Measurements from ENCODE around the gene CYTH1.

The CYTH1 gene

DNA sequence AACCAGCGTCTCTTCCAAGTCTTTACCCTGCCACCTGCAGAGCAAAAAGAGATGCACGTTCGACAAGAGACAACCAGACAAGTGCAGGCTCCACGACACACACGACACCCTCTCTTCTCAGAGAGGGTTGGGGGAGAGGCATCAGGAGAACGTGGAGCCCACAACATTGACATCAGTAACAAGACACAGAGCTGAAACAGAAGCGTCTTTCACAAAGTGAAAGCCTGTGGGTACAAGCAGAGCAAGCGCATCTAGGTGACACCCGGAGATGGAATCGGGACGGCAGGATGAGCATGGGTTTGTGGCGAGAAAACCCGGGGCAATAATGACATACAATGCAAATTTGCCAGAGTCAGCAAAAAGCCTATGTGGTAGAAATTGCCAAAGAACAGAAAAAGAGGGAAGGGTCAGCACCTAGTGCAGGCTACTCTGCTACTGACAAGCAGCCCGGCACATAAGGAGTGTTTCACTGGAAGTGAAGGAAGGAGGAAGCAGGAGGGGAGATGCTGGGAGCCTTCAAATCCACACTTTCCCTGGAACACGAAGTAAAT lies 89.5 kb downstream of the CYTH1 start:
- ATAC-seq, result no peak
- TF ChIP-seq ZNF565 (CRISPR knock-in tag; conservative IDR thresholded peaks at IDR 0.05; ENCODE audit: low read depth), result no peak
- TF ChIP-seq, protein P1, sequence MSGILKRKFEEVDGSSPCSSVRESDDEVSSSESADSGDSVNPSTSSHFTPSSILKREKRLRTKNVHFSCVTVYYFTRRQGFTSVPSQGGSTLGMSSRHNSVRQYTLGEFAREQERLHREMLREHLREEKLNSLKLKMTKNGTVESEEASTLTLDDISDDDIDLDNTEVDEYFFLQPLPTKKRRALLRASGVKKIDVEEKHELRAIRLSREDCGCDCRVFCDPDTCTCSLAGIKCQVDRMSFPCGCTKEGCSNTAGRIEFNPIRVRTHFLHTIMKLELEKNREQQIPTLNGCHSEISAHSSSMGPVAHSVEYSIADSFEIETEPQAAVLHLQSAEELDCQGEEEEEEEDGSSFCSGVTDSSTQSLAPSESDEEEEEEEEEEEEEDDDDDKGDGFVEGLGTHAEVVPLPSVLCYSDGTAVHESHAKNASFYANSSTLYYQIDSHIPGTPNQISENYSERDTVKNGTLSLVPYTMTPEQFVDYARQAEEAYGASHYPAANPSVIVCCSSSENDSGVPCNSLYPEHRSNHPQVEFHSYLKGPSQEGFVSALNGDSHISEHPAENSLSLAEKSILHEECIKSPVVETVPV (CRISPR knock-in tag; IDR thresholded peaks at IDR 0.05), result no peak
- TF ChIP-seq, protein P2, sequence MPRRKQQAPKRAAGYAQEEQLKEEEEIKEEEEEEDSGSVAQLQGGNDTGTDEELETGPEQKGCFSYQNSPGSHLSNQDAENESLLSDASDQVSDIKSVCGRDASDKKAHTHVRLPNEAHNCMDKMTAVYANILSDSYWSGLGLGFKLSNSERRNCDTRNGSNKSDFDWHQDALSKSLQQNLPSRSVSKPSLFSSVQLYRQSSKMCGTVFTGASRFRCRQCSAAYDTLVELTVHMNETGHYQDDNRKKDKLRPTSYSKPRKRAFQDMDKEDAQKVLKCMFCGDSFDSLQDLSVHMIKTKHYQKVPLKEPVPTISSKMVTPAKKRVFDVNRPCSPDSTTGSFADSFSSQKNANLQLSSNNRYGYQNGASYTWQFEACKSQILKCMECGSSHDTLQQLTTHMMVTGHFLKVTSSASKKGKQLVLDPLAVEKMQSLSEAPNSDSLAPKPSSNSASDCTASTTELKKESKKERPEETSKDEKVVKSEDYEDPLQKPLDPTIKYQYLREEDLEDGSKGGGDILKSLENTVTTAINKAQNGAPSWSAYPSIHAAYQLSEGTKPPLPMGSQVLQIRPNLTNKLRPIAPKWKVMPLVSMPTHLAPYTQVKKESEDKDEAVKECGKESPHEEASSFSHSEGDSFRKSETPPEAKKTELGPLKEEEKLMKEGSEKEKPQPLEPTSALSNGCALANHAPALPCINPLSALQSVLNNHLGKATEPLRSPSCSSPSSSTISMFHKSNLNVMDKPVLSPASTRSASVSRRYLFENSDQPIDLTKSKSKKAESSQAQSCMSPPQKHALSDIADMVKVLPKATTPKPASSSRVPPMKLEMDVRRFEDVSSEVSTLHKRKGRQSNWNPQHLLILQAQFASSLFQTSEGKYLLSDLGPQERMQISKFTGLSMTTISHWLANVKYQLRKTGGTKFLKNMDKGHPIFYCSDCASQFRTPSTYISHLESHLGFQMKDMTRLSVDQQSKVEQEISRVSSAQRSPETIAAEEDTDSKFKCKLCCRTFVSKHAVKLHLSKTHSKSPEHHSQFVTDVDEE (CRISPR knock-in tag; IDR thresholded peaks at IDR 0.05), result no peak
- TF ChIP-seq, protein P3, sequence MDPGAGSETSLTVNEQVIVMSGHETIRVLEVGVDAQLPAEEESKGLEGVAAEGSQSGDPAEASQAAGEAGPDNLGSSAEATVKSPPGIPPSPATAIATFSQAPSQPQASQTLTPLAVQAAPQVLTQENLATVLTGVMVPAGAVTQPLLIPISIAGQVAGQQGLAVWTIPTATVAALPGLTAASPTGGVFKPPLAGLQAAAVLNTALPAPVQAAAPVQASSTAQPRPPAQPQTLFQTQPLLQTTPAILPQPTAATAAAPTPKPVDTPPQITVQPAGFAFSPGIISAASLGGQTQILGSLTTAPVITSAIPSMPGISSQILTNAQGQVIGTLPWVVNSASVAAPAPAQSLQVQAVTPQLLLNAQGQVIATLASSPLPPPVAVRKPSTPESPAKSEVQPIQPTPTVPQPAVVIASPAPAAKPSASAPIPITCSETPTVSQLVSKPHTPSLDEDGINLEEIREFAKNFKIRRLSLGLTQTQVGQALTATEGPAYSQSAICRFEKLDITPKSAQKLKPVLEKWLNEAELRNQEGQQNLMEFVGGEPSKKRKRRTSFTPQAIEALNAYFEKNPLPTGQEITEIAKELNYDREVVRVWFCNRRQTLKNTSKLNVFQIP (CRISPR knock-in tag; IDR thresholded peaks at IDR 0.05; ENCODE audit: borderline replicate concordance, low read depth), result no peak
- TF ChIP-seq, protein P4, sequence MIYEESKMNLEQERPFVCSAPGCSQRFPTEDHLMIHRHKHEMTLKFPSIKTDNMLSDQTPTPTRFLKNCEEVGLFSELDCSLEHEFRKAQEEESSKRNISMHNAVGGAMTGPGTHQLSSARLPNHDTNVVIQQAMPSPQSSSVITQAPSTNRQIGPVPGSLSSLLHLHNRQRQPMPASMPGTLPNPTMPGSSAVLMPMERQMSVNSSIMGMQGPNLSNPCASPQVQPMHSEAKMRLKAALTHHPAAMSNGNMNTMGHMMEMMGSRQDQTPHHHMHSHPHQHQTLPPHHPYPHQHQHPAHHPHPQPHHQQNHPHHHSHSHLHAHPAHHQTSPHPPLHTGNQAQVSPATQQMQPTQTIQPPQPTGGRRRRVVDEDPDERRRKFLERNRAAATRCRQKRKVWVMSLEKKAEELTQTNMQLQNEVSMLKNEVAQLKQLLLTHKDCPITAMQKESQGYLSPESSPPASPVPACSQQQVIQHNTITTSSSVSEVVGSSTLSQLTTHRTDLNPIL (CRISPR knock-in tag; IDR thresholded peaks at IDR 0.05; ENCODE audit: low read depth), result no peak
- no peak for TF ChIP-seq SNAI2 (CRISPR knock-in tag; IDR thresholded peaks at IDR 0.05)
- TF ChIP-seq OSR1 (CRISPR knock-in tag; IDR thresholded peaks at IDR 0.05), result no peak
- TF ChIP-seq ISL1 (CRISPR knock-in tag; IDR thresholded peaks at IDR 0.05), result no peak
- TF ChIP-seq ARNTL (CRISPR knock-in tag; IDR thresholded peaks at IDR 0.05; ENCODE audit: borderline replicate concordance, low read depth), result no peak
- no peak for TF ChIP-seq ZFP3 (CRISPR knock-in tag; IDR thresholded peaks at IDR 0.05)
- TF ChIP-seq ZFP30 (CRISPR knock-in tag; IDR thresholded peaks at IDR 0.05), result no peak
- no peak for TF ChIP-seq ZNF8 (CRISPR knock-in tag; IDR thresholded peaks at IDR 0.05)
- TF ChIP-seq TCF4 (CRISPR knock-in tag; IDR thresholded peaks at IDR 0.05; ENCODE audit: borderline replicate concordance), result no peak

DNA sequence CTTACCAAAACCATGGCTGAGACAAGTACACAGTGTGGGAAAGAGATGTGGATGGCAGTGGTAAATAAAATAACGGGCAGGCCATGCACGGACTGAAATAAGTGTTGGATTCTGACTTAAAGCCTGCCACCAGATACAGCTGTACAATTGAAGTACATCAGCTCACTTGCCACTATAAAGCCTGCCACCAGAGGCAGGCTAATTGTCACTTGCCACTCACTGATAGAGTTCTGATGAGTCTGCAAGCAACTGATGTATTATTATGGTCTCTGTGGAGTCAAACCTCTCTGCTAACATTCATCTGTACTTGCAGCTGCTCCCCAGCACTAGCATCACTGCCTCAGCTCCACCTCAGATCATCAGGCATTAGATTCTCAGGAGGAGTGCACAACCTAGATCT lies 93.0 kb downstream of the CYTH1 start:
- no peak for ATAC-seq
- TF ChIP-seq, protein P4 (CRISPR knock-in tag; IDR thresholded peaks at IDR 0.05; ENCODE audit: low read depth), result no peak
- no peak for TF ChIP-seq CSDC2 (CRISPR knock-in tag; IDR thresholded peaks at IDR 0.05)
- TF ChIP-seq ZNF565 (CRISPR knock-in tag; conservative IDR thresholded peaks at IDR 0.05; ENCODE audit: low read depth), result no peak
- TF ChIP-seq, protein P1 (CRISPR knock-in tag; IDR thresholded peaks at IDR 0.05), result no peak

DNA sequence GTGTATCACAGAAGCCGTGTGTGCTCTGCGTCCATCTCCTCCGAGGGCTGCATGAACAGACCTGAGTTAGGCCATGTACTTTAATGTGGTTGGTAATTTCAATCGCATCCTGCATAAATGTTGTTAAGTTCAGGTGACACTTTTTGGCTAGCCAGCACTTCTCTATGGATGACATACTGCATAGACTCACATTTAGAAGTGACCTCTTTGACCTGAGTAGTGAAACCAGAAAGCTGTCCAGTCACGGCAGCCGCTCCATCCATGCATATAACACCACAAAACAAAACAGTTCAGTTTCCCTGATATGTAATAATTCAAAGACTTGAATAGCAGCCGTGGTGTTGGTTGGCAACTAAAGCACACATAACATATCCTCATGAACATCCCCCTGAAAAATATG lies 94.1 kb downstream of the CYTH1 start:
- TF ChIP-seq, protein P4 (CRISPR knock-in tag; IDR thresholded peaks at IDR 0.05; ENCODE audit: low read depth), result no peak
- TF ChIP-seq PPARA (CRISPR knock-in tag; IDR thresholded peaks at IDR 0.05; ENCODE audit: borderline replicate concordance), result no peak
- TF ChIP-seq CSDC2 (CRISPR knock-in tag; IDR thresholded peaks at IDR 0.05), result no peak
- no peak for TF ChIP-seq ZNF565 (CRISPR knock-in tag; conservative IDR thresholded peaks at IDR 0.05; ENCODE audit: low read depth)
- TF ChIP-seq ZC3H10 (CRISPR knock-in tag; IDR thresholded peaks at IDR 0.05), result no peak
- TF ChIP-seq, protein P3 (CRISPR knock-in tag; IDR thresholded peaks at IDR 0.05; ENCODE audit: borderline replicate concordance, low read depth), result no peak
- TF ChIP-seq ZNF70 (CRISPR knock-in tag; IDR thresholded peaks at IDR 0.05), result no peak
- TF ChIP-seq RARB (CRISPR knock-in tag; IDR thresholded peaks at IDR 0.05), result no peak
- no peak for TF ChIP-seq ZFP3 (CRISPR knock-in tag; IDR thresholded peaks at IDR 0.05)
- no peak for TF ChIP-seq ARNTL (CRISPR knock-in tag; IDR thresholded peaks at IDR 0.05; ENCODE audit: borderline replicate concordance, low read depth)
- no peak for TF ChIP-seq SNAI2 (CRISPR knock-in tag; IDR thresholded peaks at IDR 0.05)
- TF ChIP-seq ISL1 (CRISPR knock-in tag; IDR thresholded peaks at IDR 0.05), result no peak
- TF ChIP-seq BACH2 (CRISPR knock-in tag; IDR thresholded peaks at IDR 0.05; ENCODE audit: borderline replicate concordance), result no peak

More for the DNA sequence above, 94.1 kb downstream of the CYTH1 start:
- no peak for ATAC-seq

All from SK-N-SH treated with all-trans-retinoic acid at 6 μM for 48 hours (cell line).